A673 (cell line): ENCODE results near the gene MXRA7. TPM values are rescaled to one million over a fixed set of nuclear protein-coding genes. Genes with fewer than 3 reads are reported as not detected.

ENCODE experiments used
- BruUV-seq: library from RNA; stranded (reverse); fragments of 400-500 nt; replicated peaks from 2 replicates; lab custom pipeline; 2021; lab: Mats Ljungman, UMichigan
- CTCF ChIA-PET: fragments of 300-600 bp; sonication (Branson Sonifier 250); formaldehyde crosslinking; loops from one replicate; lab custom pipeline; 2022; ENCODE audit warnings: antibody characterized with exemption; lab: Charles Lee
- POLR2A ChIA-PET: fragments of 300-600 bp; sonication (Branson Sonifier 250); formaldehyde crosslinking; loops from one replicate; lab custom pipeline; 2022; ENCODE audit warnings: antibody characterized with exemption; ENCODE audit not compliant: low non-redundant PET; lab: Charles Lee
- DNase-seq: peaks from one replicate; pipeline ENCODE4 v3.0.0-alpha.2; 2015; ENCODE audit warnings: low spot score
- H3K27ac ChIP-seq: fragments of 200-600 bp; sonication (generic); 2 replicates; pipeline ENCODE4 v1.5.1; 2016; ENCODE audit warnings: mixed run types, low read depth, mild to moderate bottlenecking, mixed read lengths, antibody characterized with exemption, low read length; ENCODE audit not compliant: poor library complexity, severe bottlenecking
- H3K27me3 ChIP-seq: fragments of 200-600 bp; sonication (generic); replicated peaks from 2 replicates; pipeline ENCODE4 v1.6.1; 2017; ENCODE audit warnings: mixed run types, low read depth, mild to moderate bottlenecking, mixed read lengths, antibody characterized with exemption, low read length; ENCODE audit not compliant: insufficient read depth, poor library complexity
- H3K36me3 ChIP-seq: fragments of 200-600 bp; sonication (generic); 2 replicates; pipeline ENCODE4 v1.6.1; 2016; ENCODE audit warnings: mixed run types, mild to moderate bottlenecking, mixed read lengths, antibody characterized with exemption, low read length; ENCODE audit not compliant: insufficient read depth, poor library complexity, severe bottlenecking
- H3K4me1 ChIP-seq: fragments of 200-600 bp; sonication (generic); 2 replicates; pipeline ENCODE4 v1.6.1; 2017; ENCODE audit warnings: mixed run types, mild to moderate bottlenecking, mixed read lengths, antibody characterized with exemption, low read length; ENCODE audit not compliant: insufficient read depth, poor library complexity, severe bottlenecking
- H3K4me3 ChIP-seq: fragments of 200-600 bp; sonication (generic); 2 replicates; pipeline ENCODE4 v1.5.1; 2016; ENCODE audit warnings: low read depth, mixed run types, mild to moderate bottlenecking, mixed read lengths, low read length; ENCODE audit not compliant: poor library complexity, severe bottlenecking
- H3K9me3 ChIP-seq: fragments of 200-600 bp; sonication (generic); 2 replicates; pipeline ENCODE4 v1.6.1; 2016; ENCODE audit warnings: mixed run types, low read depth, mild to moderate bottlenecking, mixed read lengths, antibody characterized with exemption, low read length; ENCODE audit not compliant: poor library complexity, severe bottlenecking
- CTCF ChIP-seq: fragments of 300-800, 200-600 bp; sonication (generic); conservative IDR thresholded peaks from 2 replicates; pipeline ENCODE4 v1.5.1; 2017; ENCODE audit warnings: low read depth, mild to moderate bottlenecking, antibody characterized with exemption, low read length, moderate library complexity, mixed read lengths
- EZH2 ChIP-seq: fragments of 200-600 bp; sonication (generic); IDR thresholded peaks from 2 replicates; pipeline ENCODE4 v1.6.1; 2017; ENCODE audit warnings: borderline replicate concordance, low read depth, mild to moderate bottlenecking, mixed read lengths, antibody characterized with exemption, low read length; ENCODE audit not compliant: poor library complexity, severe bottlenecking
- intact Hi-C: fragments of 100-400 bp; cut with micrococcal nuclease; formaldehyde crosslinking; loops from one replicate; pipeline ENCODE4 v1.10.0; 2022; ENCODE audit not compliant: unreplicated experiment
- total RNA-seq: library from RNA; stranded (reverse); gene quantifications from 2 replicates; pipeline ENCODE4 v1.2.3, GENCODE V29; 2021

MXRA7 gene
- total RNA-seq, 1 experiment from 2014 or later = 61.5 TPM

GRCh38 chr17:76654408-76654807 lies 56.4 kb downstream of the MXRA7 start:
- no peak for DNase-seq
- no peak overlapping the region for H3K27ac ChIP-seq
- POLR2A ChIA-PET = no interaction called here
- peaks cover under 1% of the 10 kb centered on the region for H3K4me1 ChIP-seq
- no peaks in the 10 kb centered on the region for H3K36me3 ChIP-seq
- no peak overlapping the region for H3K4me3 ChIP-seq
- intact Hi-C loops = no loop called here
- no TSS peak for BruUV-seq
- TF ChIP-seq CTCF (no peak), EZH2 (no peak)
- H3K27me3 ChIP-seq = no peaks in the 10 kb centered on the region
- CTCF ChIA-PET = no interaction called here
- H3K9me3 ChIP-seq = no peaks in the 10 kb centered on the region

GRCh38 chr17:76650504-76650903 lies 60.3 kb downstream of the MXRA7 start:
- no peak for DNase-seq
- intact Hi-C loops = no loop called here
- Histone ChIP-seq H3K4me1 (no peaks in the 10 kb centered on the region), H3K27ac (no peak overlapping the region), H3K9me3 (no peaks in the 10 kb centered on the region), H3K36me3 (no peaks in the 10 kb centered on the region), H3K27me3 (no peaks in the 10 kb centered on the region), H3K4me3 (no peak overlapping the region)
- BruUV-seq = no TSS peak
- TF ChIP-seq EZH2 = no peak
- TF ChIP-seq CTCF = no peak
- CTCF ChIA-PET = no interaction called here
- POLR2A ChIA-PET = no interaction called here

GRCh38 chr17:76646712-76647111 lies 64.1 kb downstream of the MXRA7 start:
- no peak for TF ChIP-seq CTCF
- TF ChIP-seq EZH2 = no peak
- Histone ChIP-seq H3K4me1 (no peaks in the 10 kb centered on the region), H3K4me3 (no peak overlapping the region), H3K36me3 (no peaks in the 10 kb centered on the region), H3K27ac (no peak overlapping the region), H3K9me3 (no peaks in the 10 kb centered on the region), H3K27me3 (no peaks in the 10 kb centered on the region)
- intact Hi-C loops = no loop called here
- no peak for DNase-seq
- no TSS peak for BruUV-seq
- ChIA-PET POLR2A (no interaction called here), CTCF (no interaction called here)
